ENCODE results near the gene RFX4.
A peak's percentile ranks its signal among the peaks of the same experiment; 100 is the strongest.

RFX4 gene

GRCh38 chr12:106632797-106633450 is 50.1 kb downstream of the RFX4 start:
- Histone ChIP-seq H3K4me1 (ENCODE audit: control insufficient read depth, insufficient read depth, low read length) (no peaks in the 10 kb centered on the region), H3K4me3 (ENCODE audit: low read length) (no peak overlapping the region), H3K9ac (ENCODE audit: low read length) (no peak overlapping the region), H3K9me3 (ENCODE audit: control insufficient read depth, low read length) (no peaks in the 10 kb centered on the region), H3K27me3 (replicated peaks; ENCODE audit: control insufficient read depth, insufficient read depth, low read length) (peaks cover 6% of the 10 kb centered on the region), H3K36me3 (ENCODE audit: control insufficient read depth, insufficient read depth, low read length, severe bottlenecking) (no peaks in the 10 kb centered on the region)
- DNase-seq (ENCODE audit: low read depth) = no peak

- no peak overlapping the region for H3K9ac ChIP-seq (ENCODE audit: low read length)
- no peaks in the 10 kb centered on the region for H3K36me3 ChIP-seq (ENCODE audit: control insufficient read depth, insufficient read depth, low read length, severe bottlenecking)
- no peak for DNase-seq (ENCODE audit: low read depth)
Measured at GRCh38 chr12:106633451-106633823, 50.6 kb downstream of the RFX4 start.

GRCh38 chr12:106634206-106634605 is 51.4 kb downstream of the RFX4 start:
- H3K27me3 ChIP-seq (replicated peaks; ENCODE audit: control insufficient read depth, insufficient read depth, low read length) = peaks cover 6% of the 10 kb centered on the region
- H3K4me1 ChIP-seq (ENCODE audit: control insufficient read depth, insufficient read depth, low read length) = no peaks in the 10 kb centered on the region
- no peaks in the 10 kb centered on the region for H3K36me3 ChIP-seq (ENCODE audit: control insufficient read depth, insufficient read depth, low read length, severe bottlenecking)

More at GRCh38 chr12:106633451-106633823, 50.6 kb downstream of the RFX4 start:
- Histone ChIP-seq H3K4me3 (ENCODE audit: low read length) (no peak overlapping the region), H3K27me3 (replicated peaks; ENCODE audit: control insufficient read depth, insufficient read depth, low read length) (peaks cover 6% of the 10 kb centered on the region), H3K4me1 (ENCODE audit: control insufficient read depth, insufficient read depth, low read length) (no peaks in the 10 kb centered on the region), H3K9me3 (ENCODE audit: control insufficient read depth, low read length) (no peaks in the 10 kb centered on the region)

GRCh38 chr12:106643000-106643399 is 60.2 kb downstream of the RFX4 start:
- no peak for DNase-seq (ENCODE audit: low read depth)
- peaks cover 21% of the 10 kb centered on the region for H3K4me1 ChIP-seq (ENCODE audit: control insufficient read depth, insufficient read depth, low read length)
- no peak overlapping the region for H3K4me3 ChIP-seq (ENCODE audit: low read length)
- no peak overlapping the region for H3K9ac ChIP-seq (ENCODE audit: low read length)
- H3K9me3 ChIP-seq (ENCODE audit: control insufficient read depth, low read length) = no peaks in the 10 kb centered on the region
- H3K27me3 ChIP-seq (replicated peaks; ENCODE audit: control insufficient read depth, insufficient read depth, low read length) = no peaks in the 10 kb centered on the region
- H3K36me3 ChIP-seq (ENCODE audit: control insufficient read depth, insufficient read depth, low read length, severe bottlenecking) = no peaks in the 10 kb centered on the region

More at GRCh38 chr12:106634206-106634605, 51.4 kb downstream of the RFX4 start:
- H3K9me3 ChIP-seq (ENCODE audit: control insufficient read depth, low read length) = no peaks in the 10 kb centered on the region
- no peak overlapping the region for H3K9ac ChIP-seq (ENCODE audit: low read length)
- no peak for DNase-seq (ENCODE audit: low read depth)
- no peak overlapping the region for H3K4me3 ChIP-seq (ENCODE audit: low read length)

- Histone ChIP-seq H3K9me3 (ENCODE audit: control insufficient read depth, low read length) (no peaks in the 10 kb centered on the region), H3K4me3 (ENCODE audit: low read length) (peak overlapping the region; percentile 46), H3K36me3 (ENCODE audit: control insufficient read depth, insufficient read depth, low read length, severe bottlenecking) (no peaks in the 10 kb centered on the region), H3K9ac (ENCODE audit: low read length) (no peak overlapping the region), H3K27me3 (replicated peaks; ENCODE audit: control insufficient read depth, insufficient read depth, low read length) (no peaks in the 10 kb centered on the region), H3K4me1 (ENCODE audit: control insufficient read depth, insufficient read depth, low read length) (peaks cover 21% of the 10 kb centered on the region)
- no peak for DNase-seq (ENCODE audit: low read depth)
Measured at GRCh38 chr12:106644335-106645073, 61.7 kb downstream of the RFX4 start.

- no peak for DNase-seq (ENCODE audit: low read depth)
- Histone ChIP-seq H3K9me3 (ENCODE audit: control insufficient read depth, low read length) (no peaks in the 10 kb centered on the region), H3K36me3 (ENCODE audit: control insufficient read depth, insufficient read depth, low read length, severe bottlenecking) (no peaks in the 10 kb centered on the region), H3K4me3 (ENCODE audit: low read length) (peak overlapping the region; percentile 46), H3K27me3 (replicated peaks; ENCODE audit: control insufficient read depth, insufficient read depth, low read length) (no peaks in the 10 kb centered on the region), H3K4me1 (ENCODE audit: control insufficient read depth, insufficient read depth, low read length) (peaks cover 21% of the 10 kb centered on the region), H3K9ac (ENCODE audit: low read length) (peak overlapping the region; percentile 46)
Measured at GRCh38 chr12:106645074-106645421, 62.2 kb downstream of the RFX4 start.

GRCh38 chr12:106645465-106646330 is 62.9 kb downstream of the RFX4 start:
- Histone ChIP-seq H3K9me3 (ENCODE audit: control insufficient read depth, low read length) (no peaks in the 10 kb centered on the region), H3K9ac (ENCODE audit: low read length) (peak overlapping the region; percentile 46), H3K36me3 (ENCODE audit: control insufficient read depth, insufficient read depth, low read length, severe bottlenecking) (no peaks in the 10 kb centered on the region), H3K27me3 (replicated peaks; ENCODE audit: control insufficient read depth, insufficient read depth, low read length) (no peaks in the 10 kb centered on the region), H3K4me1 (ENCODE audit: control insufficient read depth, insufficient read depth, low read length) (peaks cover 21% of the 10 kb centered on the region), H3K4me3 (ENCODE audit: low read length) (peak overlapping the region; percentile 46)
- DNase-seq (ENCODE audit: low read depth) = no peak

GRCh38 chr12:106646472-106646871 is 63.7 kb downstream of the RFX4 start:
- Histone ChIP-seq H3K4me3 (ENCODE audit: low read length) (no peak overlapping the region), H3K36me3 (ENCODE audit: control insufficient read depth, insufficient read depth, low read length, severe bottlenecking) (no peaks in the 10 kb centered on the region), H3K27me3 (replicated peaks; ENCODE audit: control insufficient read depth, insufficient read depth, low read length) (no peaks in the 10 kb centered on the region), H3K4me1 (ENCODE audit: control insufficient read depth, insufficient read depth, low read length) (peaks cover 21% of the 10 kb centered on the region), H3K9me3 (ENCODE audit: control insufficient read depth, low read length) (no peaks in the 10 kb centered on the region), H3K9ac (ENCODE audit: low read length) (no peak overlapping the region)
- DNase-seq (ENCODE audit: low read depth) = no peak

GRCh38 chr12:106647793-106648514 is 65.2 kb downstream of the RFX4 start:
- Histone ChIP-seq H3K27me3 (replicated peaks; ENCODE audit: control insufficient read depth, insufficient read depth, low read length) (no peaks in the 10 kb centered on the region), H3K9ac (ENCODE audit: low read length) (no peak overlapping the region), H3K4me3 (ENCODE audit: low read length) (no peak overlapping the region), H3K9me3 (ENCODE audit: control insufficient read depth, low read length) (no peaks in the 10 kb centered on the region), H3K4me1 (ENCODE audit: control insufficient read depth, insufficient read depth, low read length) (peaks cover 21% of the 10 kb centered on the region), H3K36me3 (ENCODE audit: control insufficient read depth, insufficient read depth, low read length, severe bottlenecking) (no peaks in the 10 kb centered on the region)
- no peak for DNase-seq (ENCODE audit: low read depth)

- Histone ChIP-seq H3K27me3 (replicated peaks; ENCODE audit: control insufficient read depth, insufficient read depth, low read length) (no peaks in the 10 kb centered on the region), H3K4me1 (ENCODE audit: control insufficient read depth, insufficient read depth, low read length) (peaks cover 21% of the 10 kb centered on the region)
Measured at GRCh38 chr12:106648736-106649135, 65.9 kb downstream of the RFX4 start.

GRCh38 chr12:106651552-106651951 is 68.7 kb downstream of the RFX4 start:
- H3K27me3 ChIP-seq (replicated peaks; ENCODE audit: control insufficient read depth, insufficient read depth, low read length) = no peaks in the 10 kb centered on the region
- peaks cover 1% of the 10 kb centered on the region for H3K4me1 ChIP-seq (ENCODE audit: control insufficient read depth, insufficient read depth, low read length)
- no peak overlapping the region for H3K9ac ChIP-seq (ENCODE audit: low read length)
- no peaks in the 10 kb centered on the region for H3K36me3 ChIP-seq (ENCODE audit: control insufficient read depth, insufficient read depth, low read length, severe bottlenecking)
- DNase-seq (ENCODE audit: low read depth) = no peak
- no peaks in the 10 kb centered on the region for H3K9me3 ChIP-seq (ENCODE audit: control insufficient read depth, low read length)
- no peak overlapping the region for H3K4me3 ChIP-seq (ENCODE audit: low read length)

More at GRCh38 chr12:106648736-106649135, 65.9 kb downstream of the RFX4 start:
- Histone ChIP-seq H3K36me3 (ENCODE audit: control insufficient read depth, insufficient read depth, low read length, severe bottlenecking) (no peaks in the 10 kb centered on the region), H3K4me3 (ENCODE audit: low read length) (no peak overlapping the region), H3K9me3 (ENCODE audit: control insufficient read depth, low read length) (no peaks in the 10 kb centered on the region), H3K9ac (ENCODE audit: low read length) (no peak overlapping the region)
- no peak for DNase-seq (ENCODE audit: low read depth)

Measured in adipocyte (in vitro differentiated cells).